Natural killer cell (primary cell): ENCODE measurements around the gene VBP1. TPM values are rescaled to one million over a fixed set of nuclear protein-coding genes. Genes with fewer than 3 reads are reported as not detected.

Source experiments
- ATAC-seq, 3 donors: fragments of 150-1000 bp in 2 of 3; fragments of 200-7000 bp in 1 of 3; cut with Tn5 transposase; 1 replicate in 1 of 3; 2 replicates in 2 of 3; pipeline ENCODE4 v1.10.0; 2021; ENCODE audit warnings: mild to moderate bottlenecking in 2 of 3, moderate library complexity in 2 of 3
- DNase-seq, 2 donors: peaks; one replicate each; pipeline versions ENCODE4 v3.0.0 to v3.0.0-alpha.2; 2013 to 2021; ENCODE audit warnings: mixed read lengths in 1 of 2
- H3K27ac ChIP-seq: one replicate; pipeline ENCODE4 v1.5.1; 2013; ENCODE audit warnings: mild to moderate bottlenecking, low read length
- H3K27me3 ChIP-seq: one replicate; pipeline ENCODE4 v1.6.1; 2013; ENCODE audit warnings: low read length; ENCODE audit not compliant: control insufficient read depth, insufficient read depth
- H3K36me3 ChIP-seq: one replicate; pipeline ENCODE4 v1.6.1; 2013; ENCODE audit warnings: low read length; ENCODE audit not compliant: control insufficient read depth, insufficient read depth
- H3K4me1 ChIP-seq: one replicate; pipeline ENCODE4 v1.6.1; 2013; ENCODE audit warnings: low read length; ENCODE audit not compliant: control insufficient read depth, insufficient read depth
- H3K4me3 ChIP-seq: one replicate; pipeline ENCODE4 v1.5.1; 2013; ENCODE audit warnings: low read length
- H3K9me3 ChIP-seq: one replicate; pipeline ENCODE4 v1.6.1; 2013; ENCODE audit warnings: low read length; ENCODE audit not compliant: control insufficient read depth, insufficient read depth
- H3K27ac Mint-ChIP-seq, 2 donors: one replicate each; pipeline ENCODE4 v1.8.0; 2022; ENCODE audit warnings: mild to moderate bottlenecking in 2 of 2, mixed read lengths in 2 of 2, moderate library complexity in 1 of 2
- H3K27me3 Mint-ChIP-seq, 2 donors: one replicate each; pipeline ENCODE4 v1.8.0; 2022; ENCODE audit warnings: low read depth in 2 of 2, mixed read lengths in 2 of 2
- H3K36me3 Mint-ChIP-seq: one replicate; pipeline ENCODE4 v1.8.0; 2022; ENCODE audit warnings: mixed read lengths
- H3K4me1 Mint-ChIP-seq, 2 donors: one replicate each; pipeline ENCODE4 v1.8.0; 2022; ENCODE audit warnings: mixed read lengths in 2 of 2
- H3K4me3 Mint-ChIP-seq: one replicate; pipeline ENCODE4 v1.8.0; 2022; ENCODE audit warnings: mild to moderate bottlenecking, moderate library complexity, mixed read lengths
- H3K9me3 Mint-ChIP-seq, 2 donors: one replicate each; pipeline ENCODE4 v1.8.0; 2022; ENCODE audit warnings: mixed read lengths in 2 of 2
- CTCF ChIP-seq: fragments of 200-600 bp; IDR thresholded peaks from one replicate; pipeline ENCODE4 v1.8.0; 2022; ENCODE audit warnings: antibody characterized with exemption
- WGBS: methylation state at CpG from one replicate; pipeline ENCODE4 v1.1.7; 2013; ENCODE audit warnings: missing lambda C conversion rate; ENCODE audit not compliant: insufficient coverage; 5-methylcytosine and 5-hydroxymethylcytosine counted together
- intact Hi-C: fragments of 100-400 bp; cut with micrococcal nuclease; formaldehyde crosslinking; loops from one replicate; pipeline ENCODE4 v1.14.2; 2022
- total RNA-seq, 4 donors: library from RNA; stranded (reverse); fragments of 120-200 nt in 1 of 4; gene quantifications; one replicate each; pipeline versions ENCODE4 v1.2.3 to v1.2.4, GENCODE V29; 2013 to 2022

Gene VBP1
- total RNA-seq, 3 donors from 2014 or later (not counting 1 experiment from before 2014, with no cell fraction given), result 18.7 to 24.6 (median 19.9) TPM

- 33% methylated on average over 3 of the region's 5 CpGs for WGBS
- Mint-ChIP-seq H3K4me3 (no peak overlapping the region), H3K9me3 (peaks cover 3 to 9% of the 10 kb centered on the region in 2 donors), H3K36me3 (peaks cover 15% of the 10 kb centered on the region), H3K27ac (no peak overlapping the region), H3K27me3 (peaks cover 11 to 16% of the 10 kb centered on the region in 2 donors), H3K4me1 (no peaks in the 10 kb centered on the region)
- Histone ChIP-seq H3K4me3 (no peak overlapping the region), H3K9me3 (no peaks in the 10 kb centered on the region), H3K4me1 (no peaks in the 10 kb centered on the region), H3K27ac (no peak overlapping the region), H3K27me3 (no peaks in the 10 kb centered on the region), H3K36me3 (no peaks in the 10 kb centered on the region)
- intact Hi-C loops, result no loop called here
- peak in 2 of 3 donors; percentile 37 to 56 for ATAC-seq
- peak in 1 of 2 donors; percentile 71 for DNase-seq
- TF ChIP-seq CTCF, result no peak
These were observed 27.5 kb upstream of the VBP1 start for GRCh38 chrX:155188786-155189185.

- H3K27ac ChIP-seq, result no peak overlapping the region
- Mint-ChIP-seq H3K4me3 (no peak overlapping the region), H3K27me3 (peaks cover 0 to 3% of the 10 kb centered on the region in 2 donors), H3K4me1 (peaks cover 7 to 9% of the 10 kb centered on the region in 2 donors), H3K9me3 (no peaks in the 10 kb centered on the region), H3K36me3 (no peaks in the 10 kb centered on the region), H3K27ac (no peak overlapping the region)
- intact Hi-C loops, result no loop called here
- ATAC-seq (no peak), DNase-seq (no peak)
- no peaks in the 10 kb centered on the region for H3K9me3 ChIP-seq
- no peaks in the 10 kb centered on the region for H3K27me3 ChIP-seq
- no CpG with 5 or more reads among the region's 3 CpGs for WGBS
- H3K4me1 ChIP-seq, result peaks cover 2% of the 10 kb centered on the region
- no peak overlapping the region for H3K4me3 ChIP-seq
- H3K36me3 ChIP-seq, result no peaks in the 10 kb centered on the region
- no peak for TF ChIP-seq CTCF
These were observed 5.1 kb upstream of the VBP1 start for GRCh38 chrX:155211208-155211607.

- TF ChIP-seq CTCF, result no peak
- no peaks in the 10 kb centered on the region for H3K36me3 Mint-ChIP-seq
- H3K27me3 ChIP-seq, result no peaks in the 10 kb centered on the region
These were observed 2.5 kb upstream of the VBP1 start for GRCh38 chrX:155213731-155214130.

More at GRCh38 chrX:155213731-155214130, 2.5 kb upstream of the VBP1 start:
- ATAC-seq (no peak), DNase-seq (no peak)
- Histone ChIP-seq H3K36me3 (no peaks in the 10 kb centered on the region), H3K4me3 (no peak overlapping the region), H3K27ac (no peak overlapping the region), H3K9me3 (no peaks in the 10 kb centered on the region), H3K4me1 (peaks cover 11% of the 10 kb centered on the region)
- H3K4me1 Mint-ChIP-seq, result peaks cover 22 to 25% of the 10 kb centered on the region in 2 donors
- no peak overlapping the region for H3K27ac Mint-ChIP-seq
- H3K9me3 Mint-ChIP-seq, result no peaks in the 10 kb centered on the region
- intact Hi-C loops, result no loop called here
- H3K4me3 Mint-ChIP-seq, result no peak overlapping the region
- peaks cover 0 to 3% of the 10 kb centered on the region in 2 donors for H3K27me3 Mint-ChIP-seq
- 93% methylated on average over 3 of the region's 4 CpGs for WGBS
